OCI-LY7 (cell line): ENCODE data around the gene KRT81. TPM values are rescaled to one million over a fixed set of nuclear protein-coding genes. Genes with fewer than 3 reads are reported as not detected.
"Not testable (repeated sequence)": the region's sequence is repeated elsewhere in the genome, so short reads cannot be mapped to it uniquely, and the experiment has no call there.

Source experiments
- BruUV-seq: library from RNA; stranded (reverse); fragments of 400-500 nt; replicated peaks from 2 replicates; lab custom pipeline; 2021; lab: Mats Ljungman, UMichigan
- CTCF ChIA-PET: fragments of 300-600 bp; sonication (Branson Sonifier 250); formaldehyde crosslinking; loops from one replicate; lab custom pipeline; 2022; ENCODE audit warnings: antibody characterized with exemption; ENCODE audit not compliant: unreplicated experiment; lab: Charles Lee
- POLR2A ChIA-PET: fragments of 300-600 bp; sonication (Branson Sonifier 250); formaldehyde crosslinking; loops from one replicate; lab custom pipeline; 2022; ENCODE audit warnings: antibody characterized with exemption; lab: Charles Lee
- DNase-seq: peaks from one replicate; pipeline ENCODE4 v3.0.0-alpha.2; 2015; ENCODE audit warnings: low spot score
- H2AFZ ChIP-seq: fragments of 200-600 bp; sonication (generic), shearing (Covaris generic); 2 replicates; pipeline ENCODE4 v1.6.1; 2014; ENCODE audit warnings: mild to moderate bottlenecking, antibody characterized with exemption, low read length, moderate library complexity
- H3K27ac ChIP-seq: fragments of 200-600 bp; sonication (generic); 2 replicates; pipeline ENCODE4 v1.5.1; 2014; ENCODE audit warnings: mixed run types, low read depth, mild to moderate bottlenecking, moderate library complexity, low read length, inconsistent platforms; ENCODE audit not compliant: poor library complexity, severe bottlenecking
- H3K36me3 ChIP-seq: fragments of 200-600 bp; sonication (generic); 2 replicates; pipeline ENCODE4 v1.6.1; 2014; ENCODE audit warnings: mild to moderate bottlenecking, antibody characterized with exemption, low read length, moderate library complexity, mixed read lengths; ENCODE audit not compliant: insufficient read depth
- H3K4me1 ChIP-seq: fragments of 200-600 bp; sonication (generic); 2 replicates; pipeline ENCODE4 v1.5.1; 2014; ENCODE audit warnings: mild to moderate bottlenecking, low read length; ENCODE audit not compliant: insufficient read depth, poor library complexity, severe bottlenecking
- H3K4me2 ChIP-seq: fragments of 200-600 bp; sonication (generic); 2 replicates; pipeline ENCODE4 v1.6.1; 2014; ENCODE audit warnings: mild to moderate bottlenecking, low read length
- H3K4me3 ChIP-seq: fragments of 200-600 bp; sonication (generic); 2 replicates; pipeline ENCODE4 v1.5.1; 2014; ENCODE audit warnings: mild to moderate bottlenecking, low read depth, low read length; ENCODE audit not compliant: poor library complexity, severe bottlenecking
- H3K79me2 ChIP-seq: fragments of 200-600 bp; sonication (generic); 2 replicates; pipeline ENCODE4 v1.6.1; 2016; ENCODE audit warnings: low read depth, mild to moderate bottlenecking, low read length, moderate library complexity, mixed read lengths; ENCODE audit not compliant: insufficient read depth
- H3K9me2 ChIP-seq: fragments of 200-600 bp; sonication (generic); 2 replicates; pipeline ENCODE4 v1.6.1; 2016; ENCODE audit warnings: mild to moderate bottlenecking, low read length, mixed read lengths; ENCODE audit not compliant: insufficient read depth
- H3K9me3 ChIP-seq: fragments of 200-600 bp; sonication (generic); 2 replicates; pipeline ENCODE4 v1.6.1; 2014; ENCODE audit warnings: mild to moderate bottlenecking, mixed run types, low read length, mixed read lengths
- H4K20me1 ChIP-seq: fragments of 200-600 bp; sonication (generic); 2 replicates; pipeline ENCODE4 v1.6.1; 2014; ENCODE audit warnings: mild to moderate bottlenecking, antibody characterized with exemption, low read length, moderate library complexity, mixed read lengths; ENCODE audit not compliant: insufficient read depth
- EZH2phosphoT487 ChIP-seq: fragments of 200-600 bp; sonication (generic); IDR thresholded peaks from 2 replicates; pipeline ENCODE4 v1.6.1; 2018; ENCODE audit warnings: low read depth, borderline replicate concordance, mild to moderate bottlenecking, mixed run types, antibody characterized with exemption, low read length, moderate library complexity, mixed read lengths
- intact Hi-C: fragments of 100-400 bp; cut with micrococcal nuclease; formaldehyde crosslinking; loops from one replicate; pipeline ENCODE4 v1.10.0; 2022; ENCODE audit not compliant: unreplicated experiment
- total RNA-seq, 2 experiments: library from RNA; depleted of rRNA in 1 of 2; stranded (reverse); fragments of >200 nt in 1 of 2; shearing (Covaris generic) in 1 of 2; gene quantifications; 2 replicates each; pipeline ENCODE4 v1.2.3, GENCODE V29; 2014 to 2022
- TF ChIP-seq, protein P1 (sequence below): fragments of 200-600 bp; sonication (generic); conservative IDR thresholded peaks from 2 replicates; pipeline ENCODE4 v1.5.1; 2014; ENCODE audit warnings: mild to moderate bottlenecking, antibody characterized with exemption, low read length, moderate library complexity, mixed read lengths

KRT81 gene
- total RNA-seq, 2 experiments from 2014 or later, result not detected

GRCh38 chr12:52253391-52254179, 37.7 kb downstream of the KRT81 start:
- CTCF ChIA-PET, result no interaction called here
- DNase-seq, result no peak
- no peaks in the 10 kb centered on the region for H3K4me1 ChIP-seq
- no peaks in the 10 kb centered on the region for H3K9me3 ChIP-seq
- no peaks in the 10 kb centered on the region for H3K79me2 ChIP-seq
- intact Hi-C loops, result no loop called here
- no peak overlapping the region for H2AFZ ChIP-seq
- H4K20me1 ChIP-seq, result no peaks in the 10 kb centered on the region
- no peak for TF ChIP-seq EZH2phosphoT487
- TF ChIP-seq, protein P1, sequence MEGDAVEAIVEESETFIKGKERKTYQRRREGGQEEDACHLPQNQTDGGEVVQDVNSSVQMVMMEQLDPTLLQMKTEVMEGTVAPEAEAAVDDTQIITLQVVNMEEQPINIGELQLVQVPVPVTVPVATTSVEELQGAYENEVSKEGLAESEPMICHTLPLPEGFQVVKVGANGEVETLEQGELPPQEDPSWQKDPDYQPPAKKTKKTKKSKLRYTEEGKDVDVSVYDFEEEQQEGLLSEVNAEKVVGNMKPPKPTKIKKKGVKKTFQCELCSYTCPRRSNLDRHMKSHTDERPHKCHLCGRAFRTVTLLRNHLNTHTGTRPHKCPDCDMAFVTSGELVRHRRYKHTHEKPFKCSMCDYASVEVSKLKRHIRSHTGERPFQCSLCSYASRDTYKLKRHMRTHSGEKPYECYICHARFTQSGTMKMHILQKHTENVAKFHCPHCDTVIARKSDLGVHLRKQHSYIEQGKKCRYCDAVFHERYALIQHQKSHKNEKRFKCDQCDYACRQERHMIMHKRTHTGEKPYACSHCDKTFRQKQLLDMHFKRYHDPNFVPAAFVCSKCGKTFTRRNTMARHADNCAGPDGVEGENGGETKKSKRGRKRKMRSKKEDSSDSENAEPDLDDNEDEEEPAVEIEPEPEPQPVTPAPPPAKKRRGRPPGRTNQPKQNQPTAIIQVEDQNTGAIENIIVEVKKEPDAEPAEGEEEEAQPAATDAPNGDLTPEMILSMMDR, result no peak
- no TSS peak for BruUV-seq
- H3K36me3 ChIP-seq, result no peaks in the 10 kb centered on the region
- H3K4me2 ChIP-seq, result no peak overlapping the region
- POLR2A ChIA-PET, result no interaction called here
- no peaks in the 10 kb centered on the region for H3K9me2 ChIP-seq
- no peak overlapping the region for H3K27ac ChIP-seq
- no peak overlapping the region for H3K4me3 ChIP-seq

- Histone ChIP-seq H3K4me2 (no peak overlapping the region), H3K4me3 (no peak overlapping the region), H3K9me3 (no peaks in the 10 kb centered on the region), H3K27ac (no peak overlapping the region), H3K36me3 (no peaks in the 10 kb centered on the region), H3K4me1 (no peaks in the 10 kb centered on the region), H3K9me2 (no peaks in the 10 kb centered on the region), H4K20me1 (no peaks in the 10 kb centered on the region), H3K79me2 (no peaks in the 10 kb centered on the region), H2AFZ (no peak overlapping the region)
- intact Hi-C loops, result no loop called here
- DNase-seq, result no peak
- TF ChIP-seq EZH2phosphoT487, result no peak
- TF ChIP-seq, protein P1, result no peak
- no TSS peak for BruUV-seq
- POLR2A ChIA-PET, result no interaction called here
- CTCF ChIA-PET, result no interaction called here
Measured at GRCh38 chr12:52252728-52253343, 38.5 kb downstream of the KRT81 start.

- BruUV-seq, H3K4me1 ChIP-seq, H3K27ac ChIP-seq, H3K79me2 ChIP-seq, POLR2A ChIA-PET, H3K9me3 ChIP-seq, H4K20me1 ChIP-seq, intact Hi-C loops, H3K9me2 ChIP-seq, H3K36me3 ChIP-seq, DNase-seq, H2AFZ ChIP-seq, H3K4me2 ChIP-seq, CTCF ChIA-PET, H3K4me3 ChIP-seq: not testable (repeated sequence)
- TF ChIP-seq, protein P1, result peak; percentile 49
Measured at GRCh38 chr12:52252175-52252615, 39.1 kb downstream of the KRT81 start.
